K562 (cell line): ENCODE results near the gene TMEM273. TPM values are rescaled to one million over a fixed set of nuclear protein-coding genes. Genes with fewer than 3 reads are reported as not detected.
A peak's percentile ranks its signal among the peaks of the same experiment; 100 is the strongest.

ENCODE experiments used
- ADNP ChIP-seq: fragments of 200-800 bp; sonication (Bioruptor generic); IDR thresholded peaks from 2 replicates; pipeline ENCODE4 v1.6.1; 2016; ENCODE audit warnings: missing genetic modification characterization, missing compliant biosample characterization
- BDP1 ChIP-seq: IDR thresholded peaks from 3 replicates; pipeline ENCODE4 v1.6.1; 2011; ENCODE audit not compliant: insufficient read length, insufficient read depth
- CSDE1 ChIP-seq, 2 experiments: fragments of 450-650 bp; IDR thresholded peaks; 2 replicates each; pipeline ENCODE4 v1.6.1; 2016; ENCODE audit warnings: mild to moderate bottlenecking in 1 of 2
- CXXC5 ChIP-seq: fragments of 250-450 bp; sonication (Bioruptor Pico); IDR thresholded peaks from 2 replicates; pipeline ENCODE4 v1.8.0; 2022; ENCODE audit warnings: inconsistent platforms, mild to moderate bottlenecking, moderate library complexity
- DMBX1 ChIP-seq: fragments of 250-450 bp; sonication (Bioruptor Pico); IDR thresholded peaks from 2 replicates; pipeline ENCODE4 v1.8.0; 2022; ENCODE audit warnings: inconsistent platforms, mild to moderate bottlenecking, moderate library complexity, borderline replicate concordance
- FOXJ3 ChIP-seq: sonication (generic); formaldehyde crosslinking; IDR thresholded peaks from 2 replicates; pipeline ENCODE4 v1.4.0; 2020; ENCODE audit warnings: mild to moderate bottlenecking, missing genetic modification reagents
- FOXM1 ChIP-seq, 2 experiments: fragments of 450-650 bp in 1 of 2; sonication (generic) in 1 of 2; formaldehyde crosslinking in 1 of 2; IDR thresholded peaks; 2 replicates each; pipeline versions ENCODE4 v1.6.1 to v1.9.0; 2017 to 2022; ENCODE audit warnings: low read depth in 2 of 2, mild to moderate bottlenecking in 2 of 2, missing genetic modification reagents in 1 of 2, moderate library complexity in 1 of 2
- GABPA ChIP-seq: fragments of 200-800 bp; sonication (Bioruptor generic); conservative IDR thresholded peaks from 2 replicates; pipeline ENCODE4 v1.6.1; 2016; ENCODE audit warnings: low read depth, missing genetic modification characterization, missing compliant biosample characterization
- ILK ChIP-seq: fragments of 450-650 bp; IDR thresholded peaks from 2 replicates; pipeline ENCODE4 v1.6.1; 2016; ENCODE audit warnings: missing genetic modification characterization, low read depth, mild to moderate bottlenecking, missing compliant biosample characterization, moderate library complexity, borderline replicate concordance
- KLF1 ChIP-seq: fragments of 450-650 bp; IDR thresholded peaks from 2 replicates; pipeline ENCODE4 v1.6.1; 2016; ENCODE audit warnings: missing genetic modification characterization, missing compliant biosample characterization
- NR2C2 ChIP-seq, 2 experiments: fragments of 200-800 bp in 1 of 2; sonication (Bioruptor generic) in 1 of 2; sonication (generic) in 1 of 2; formaldehyde crosslinking in 1 of 2; IDR thresholded peaks; 2 replicates each; pipeline versions ENCODE4 v1.6.1 to v1.8.0; 2016 to 2022; ENCODE audit warnings: mild to moderate bottlenecking in 1 of 2, missing compliant biosample characterization in 1 of 2, missing genetic modification characterization in 1 of 2, missing genetic modification reagents in 1 of 2
- NUFIP1 ChIP-seq: fragments of 450-650 bp; IDR thresholded peaks from 2 replicates; pipeline ENCODE4 v1.6.1; 2018; ENCODE audit not compliant: partially characterized antibody
- OTX1 ChIP-seq: fragments of 450-650 bp; formaldehyde crosslinking; IDR thresholded peaks from 2 replicates; pipeline ENCODE4 v1.4.0; 2022; ENCODE audit warnings: mild to moderate bottlenecking
- RFX7 ChIP-seq: fragments of 250-450 bp; sonication (Bioruptor Pico); IDR thresholded peaks from 2 replicates; pipeline ENCODE4 v1.5.1; 2021; ENCODE audit warnings: mild to moderate bottlenecking
- THRAP3 ChIP-seq: fragments of 450-650 bp; IDR thresholded peaks from 2 replicates; pipeline ENCODE4 v1.6.1; 2016; ENCODE audit warnings: mild to moderate bottlenecking, inconsistent platforms, borderline replicate concordance
- XRCC4 ChIP-seq: IDR thresholded peaks from one replicate; pipeline ENCODE4 v1.6.1; 2011; ENCODE audit not compliant: insufficient read depth, insufficient read length; ENCODE audit errors: extremely low read depth
- ZNF134 ChIP-seq: fragments of 250-450 bp; sonication (Bioruptor Pico); conservative IDR thresholded peaks from 2 replicates; pipeline ENCODE4 v1.4.0; 2020
- ZNF316 ChIP-seq: fragments of 450-650 bp; IDR thresholded peaks from 2 replicates; pipeline ENCODE4 v1.6.1; 2016
- ZNF57 ChIP-seq: fragments of 450-650 bp; formaldehyde crosslinking; IDR thresholded peaks from 2 replicates; pipeline ENCODE4 v1.4.0; 2020; ENCODE audit warnings: mild to moderate bottlenecking, moderate library complexity
- polyA plus RNA-seq, 8 experiments: library from polyadenylated mRNA; depleted of rRNA in 4 of 8; stranded (reverse) in 5 of 8; unstranded in 3 of 8; fragments of >200 nt; fragmentation: Nextera tagmentation in 2 of 8; fragmentation: Illumina TruSeq in 1 of 8; extraction: Ambion mirVana in 2 of 8; extraction: Trizol in 1 of 8; gene quantifications; 2 replicates each; pipeline versions ENCODE4 v1.2.1 to v1.2.3, GENCODE V29; 2011 to 2014; ENCODE audit warnings: inconsistent platforms in 1 of 8, missing spikeins in 1 of 8
- total RNA-seq, 7 experiments: library from RNA; depleted of rRNA in 6 of 7; stranded (reverse); fragments of >200 nt in 6 of 7; fragmentation: Illumina TruSeq in 2 of 7; extraction: Trizol in 2 of 7; gene quantifications; 2 replicates each; pipeline versions ENCODE4 v1.2.1 to v1.2.3, GENCODE V29; 2011 to 2021; ENCODE audit warnings: low replicate concordance in 1 of 7
- TF ChIP-seq, protein P1 (sequence below): fragments of 450-650 bp; IDR thresholded peaks from 2 replicates; pipeline ENCODE4 v1.6.1; 2016
- TF ChIP-seq, protein P2 (sequence below): fragments of 250-450 bp; sonication (Bioruptor Pico); IDR thresholded peaks from 2 replicates; pipeline ENCODE4 v1.5.0; 2022; ENCODE audit warnings: mild to moderate bottlenecking
- TF ChIP-seq, protein P3 (sequence below): fragments of 250-450 bp; sonication (Bioruptor Pico); IDR thresholded peaks from 2 replicates; pipeline ENCODE4 v1.8.0; 2022; ENCODE audit warnings: inconsistent platforms, mild to moderate bottlenecking, moderate library complexity, borderline replicate concordance
- TF ChIP-seq, protein P4 (sequence below): fragments of 450-650 bp; formaldehyde crosslinking; IDR thresholded peaks from 2 replicates; pipeline ENCODE4 v1.4.0; 2020; ENCODE audit warnings: mild to moderate bottlenecking

TMEM273 gene
- total and polyA plus RNA-seq, 9 of the 15 experiments (the other 6 are each of a cell fraction or from before 2014, with no cell fraction given) = 39.2 to 131 (median 95.6) TPM

DNA sequence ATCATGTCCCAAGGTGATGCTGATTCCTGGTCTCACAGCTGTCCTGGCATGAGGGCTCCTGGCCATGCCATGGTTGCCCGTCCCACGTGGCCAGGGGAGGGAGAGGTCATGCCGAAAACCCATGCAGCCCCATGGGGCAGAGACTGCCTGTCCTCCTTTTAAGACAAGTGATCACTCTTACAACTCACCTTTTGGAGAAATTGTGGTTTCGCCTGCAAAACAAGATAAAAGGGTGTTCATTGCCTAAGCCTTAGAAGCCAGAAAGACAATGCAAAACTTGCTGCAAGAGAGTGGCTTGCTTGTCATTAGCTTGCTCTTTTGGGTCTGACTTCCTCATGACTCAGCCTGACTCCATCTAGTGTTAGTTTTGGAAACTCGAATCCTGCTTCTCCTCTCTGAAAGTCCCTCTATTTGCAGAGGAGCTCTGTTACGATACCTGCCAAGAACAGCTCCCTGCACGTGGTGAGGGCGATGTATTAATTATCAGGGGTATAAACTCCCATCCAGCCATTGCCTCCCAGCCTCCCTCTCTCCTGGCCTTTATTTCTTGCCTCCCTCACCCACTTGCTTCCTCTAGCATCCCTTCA, 26.7 kb downstream of the TMEM273 start (continued):
- TF ChIP-seq, protein P1, sequence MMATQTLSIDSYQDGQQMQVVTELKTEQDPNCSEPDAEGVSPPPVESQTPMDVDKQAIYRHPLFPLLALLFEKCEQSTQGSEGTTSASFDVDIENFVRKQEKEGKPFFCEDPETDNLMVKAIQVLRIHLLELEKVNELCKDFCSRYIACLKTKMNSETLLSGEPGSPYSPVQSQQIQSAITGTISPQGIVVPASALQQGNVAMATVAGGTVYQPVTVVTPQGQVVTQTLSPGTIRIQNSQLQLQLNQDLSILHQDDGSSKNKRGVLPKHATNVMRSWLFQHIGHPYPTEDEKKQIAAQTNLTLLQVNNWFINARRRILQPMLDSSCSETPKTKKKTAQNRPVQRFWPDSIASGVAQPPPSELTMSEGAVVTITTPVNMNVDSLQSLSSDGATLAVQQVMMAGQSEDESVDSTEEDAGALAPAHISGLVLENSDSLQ = peak; percentile 70
- TF ChIP-seq OTX1 (CRISPR knock-in tag) (peak; percentile 26; the same call in 1 of the 2 replicates), NUFIP1 (no peak), THRAP3 (no peak), RFX7 (CRISPR knock-in tag) (no peak), BDP1 (no peak), CSDE1 (IDR thresholded peaks at IDR 0.05) (no peak), CXXC5 (CRISPR knock-in tag) (peak; percentile 38), ZNF57 (CRISPR knock-in tag) (no peak), ZNF134 (no peak), NR2C2 (CRISPR knock-in tag; IDR thresholded peaks at IDR 0.05) (0 out of 2 replicates have a peak, but pooled peaks have one; percentile 14), NR2C2 (tag; IDR thresholded peaks at IDR 0.05) (peak; percentile 32; the same call in 1 of the 2 replicates), DMBX1 (0 out of 2 replicates have a peak, but pooled peaks have one; percentile 40), FOXM1 (IDR thresholded peaks at IDR 0.05; ENCODE audit: low read depth) (peak; percentile 67; the same call in 1 of the 2 replicates), FOXM1 (CRISPR knock-in tag; IDR thresholded peaks at IDR 0.05; ENCODE audit: low read depth) (no peak), GABPA (tag) (no peak), ZNF316 (peak; percentile 84), FOXJ3 (CRISPR knock-in tag) (no peak), ADNP (tag) (no peak), ILK (tag) (no peak), KLF1 (tag) (no peak), XRCC4 (no peak)
- TF ChIP-seq, protein P2, sequence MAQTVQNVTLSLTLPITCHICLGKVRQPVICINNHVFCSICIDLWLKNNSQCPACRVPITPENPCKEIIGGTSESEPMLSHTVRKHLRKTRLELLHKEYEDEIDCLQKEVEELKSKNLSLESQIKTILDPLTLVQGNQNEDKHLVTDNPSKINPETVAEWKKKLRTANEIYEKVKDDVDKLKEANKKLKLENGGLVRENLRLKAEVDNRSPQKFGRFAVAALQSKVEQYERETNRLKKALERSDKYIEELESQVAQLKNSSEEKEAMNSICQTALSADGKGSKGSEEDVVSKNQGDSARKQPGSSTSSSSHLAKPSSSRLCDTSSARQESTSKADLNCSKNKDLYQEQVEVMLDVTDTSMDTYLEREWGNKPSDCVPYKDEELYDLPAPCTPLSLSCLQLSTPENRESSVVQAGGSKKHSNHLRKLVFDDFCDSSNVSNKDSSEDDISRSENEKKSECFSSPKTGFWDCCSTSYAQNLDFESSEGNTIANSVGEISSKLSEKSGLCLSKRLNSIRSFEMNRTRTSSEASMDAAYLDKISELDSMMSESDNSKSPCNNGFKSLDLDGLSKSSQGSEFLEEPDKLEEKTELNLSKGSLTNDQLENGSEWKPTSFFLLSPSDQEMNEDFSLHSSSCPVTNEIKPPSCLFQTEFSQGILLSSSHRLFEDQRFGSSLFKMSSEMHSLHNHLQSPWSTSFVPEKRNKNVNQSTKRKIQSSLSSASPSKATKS = no peak
- TF ChIP-seq, protein P3, sequence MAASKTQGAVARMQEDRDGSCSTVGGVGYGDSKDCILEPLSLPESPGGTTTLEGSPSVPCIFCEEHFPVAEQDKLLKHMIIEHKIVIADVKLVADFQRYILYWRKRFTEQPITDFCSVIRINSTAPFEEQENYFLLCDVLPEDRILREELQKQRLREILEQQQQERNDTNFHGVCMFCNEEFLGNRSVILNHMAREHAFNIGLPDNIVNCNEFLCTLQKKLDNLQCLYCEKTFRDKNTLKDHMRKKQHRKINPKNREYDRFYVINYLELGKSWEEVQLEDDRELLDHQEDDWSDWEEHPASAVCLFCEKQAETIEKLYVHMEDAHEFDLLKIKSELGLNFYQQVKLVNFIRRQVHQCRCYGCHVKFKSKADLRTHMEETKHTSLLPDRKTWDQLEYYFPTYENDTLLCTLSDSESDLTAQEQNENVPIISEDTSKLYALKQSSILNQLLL (CRISPR knock-in tag) = no peak
- TF ChIP-seq, protein P4, sequence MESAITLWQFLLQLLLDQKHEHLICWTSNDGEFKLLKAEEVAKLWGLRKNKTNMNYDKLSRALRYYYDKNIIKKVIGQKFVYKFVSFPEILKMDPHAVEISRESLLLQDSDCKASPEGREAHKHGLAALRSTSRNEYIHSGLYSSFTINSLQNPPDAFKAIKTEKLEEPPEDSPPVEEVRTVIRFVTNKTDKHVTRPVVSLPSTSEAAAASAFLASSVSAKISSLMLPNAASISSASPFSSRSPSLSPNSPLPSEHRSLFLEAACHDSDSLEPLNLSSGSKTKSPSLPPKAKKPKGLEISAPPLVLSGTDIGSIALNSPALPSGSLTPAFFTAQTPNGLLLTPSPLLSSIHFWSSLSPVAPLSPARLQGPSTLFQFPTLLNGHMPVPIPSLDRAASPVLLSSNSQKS (CRISPR knock-in tag) = no peak
